ENCODE data around the gene ZNF761. TPM values are rescaled to one million over a fixed set of nuclear protein-coding genes. Genes with fewer than 3 reads are reported as not detected.
A peak's percentile ranks its signal among the peaks of the same experiment; 100 is the strongest.

ZNF761 gene
- 10 to 100 TPM in 2 of 4 donors, 1 to 10 TPM in 2; 6.4 to 16.1 (median 9.6) TPM for total RNA-seq

GRCh38 chr19:53431399-53432087 lies at the start of gene ZNF761:
ZNF761 (plus strand) TSS chr19:53431984; CDS start chr19:53447269, 15,285 bp downstream.
- peak; percentile 97 to 98 for DNase-seq (ENCODE audit: low spot score in 2 of 2)
- Histone ChIP-seq H3K9me3 (no peaks in the 10 kb centered on the region), H3K4me1 (peaks cover 8% of the 10 kb centered on the region), H3K27me3 (no peaks in the 10 kb centered on the region), H3K4me3 (peak within 1 kb of the TSS; percentile 76), H3K27ac (peak within 1 kb of the TSS; percentile 83), H3K36me3 (peaks cover 3% of the 10 kb centered on the region)
- TF ChIP-seq POLR2A (IDR thresholded peaks at IDR 0.05) (peak in 1 of 2 donors; percentile 65), CTCF (IDR thresholded peaks at IDR 0.05) (peak in 1 of 2 donors; percentile 35), POLR2AphosphoS5 (IDR thresholded peaks at IDR 0.05) (no peak)
- 2% methylated on average over 19 of the region's 46 CpGs for WGBS

- Histone ChIP-seq H3K4me3 (no peak overlapping the region), H3K36me3 (peaks cover 18% of the 10 kb centered on the region), H3K27me3 (no peaks in the 10 kb centered on the region), H3K9me3 (peaks cover 20% of the 10 kb centered on the region), H3K27ac (no peak overlapping the region), H3K4me1 (no peaks in the 10 kb centered on the region)
- no peak for TF ChIP-seq CTCF (IDR thresholded peaks at IDR 0.05)
- no peak for TF ChIP-seq POLR2AphosphoS5 (IDR thresholded peaks at IDR 0.05)
- TF ChIP-seq POLR2A (IDR thresholded peaks at IDR 0.05), result no peak
- no peak for TF ChIP-seq EP300 (IDR thresholded peaks at IDR 0.05)
- DNase-seq (ENCODE audit: low spot score in 2 of 2), result no peak
- 53% methylated on average over 3 of the region's 3 CpGs for WGBS
Measured at GRCh38 chr19:53388168-53388567, 43.6 kb upstream of the ZNF761 start.

- H3K36me3 ChIP-seq, result peaks cover 17% of the 10 kb centered on the region
- peaks cover 20% of the 10 kb centered on the region for H3K9me3 ChIP-seq
- no peak overlapping the region for H3K27ac ChIP-seq
- no peak for TF ChIP-seq EP300 (IDR thresholded peaks at IDR 0.05)
- TF ChIP-seq CTCF (IDR thresholded peaks at IDR 0.05), result no peak
- no peak for TF ChIP-seq POLR2AphosphoS5 (IDR thresholded peaks at IDR 0.05)
- no peak for TF ChIP-seq POLR2A (IDR thresholded peaks at IDR 0.05)
- peaks cover under 1% of the 10 kb centered on the region for H3K4me1 ChIP-seq
- no peak overlapping the region for H3K4me3 ChIP-seq
- 91% methylated on average over 5 of the region's 5 CpGs for WGBS
- no peak for DNase-seq (ENCODE audit: low spot score in 2 of 2)
- no peaks in the 10 kb centered on the region for H3K27me3 ChIP-seq
Measured at GRCh38 chr19:53388904-53389303, 42.9 kb upstream of the ZNF761 start.

- Histone ChIP-seq H3K27ac (no peak overlapping the region), H3K36me3 (peaks cover 15% of the 10 kb centered on the region), H3K27me3 (no peaks in the 10 kb centered on the region), H3K4me1 (peaks cover 7% of the 10 kb centered on the region), H3K4me3 (no peak overlapping the region), H3K9me3 (peaks cover 16% of the 10 kb centered on the region)
- 61% methylated on average over 8 of the region's 8 CpGs for WGBS
- DNase-seq (ENCODE audit: low spot score in 2 of 2), result no peak
- TF ChIP-seq CTCF (IDR thresholded peaks at IDR 0.05) (no peak), POLR2AphosphoS5 (IDR thresholded peaks at IDR 0.05) (no peak), POLR2A (IDR thresholded peaks at IDR 0.05) (no peak), EP300 (IDR thresholded peaks at IDR 0.05) (no peak)
Measured at GRCh38 chr19:53389571-53389970, 42.2 kb upstream of the ZNF761 start.

- DNase-seq (ENCODE audit: low spot score in 2 of 2), result no peak
- H3K4me3 ChIP-seq, result no peak overlapping the region
- peaks cover 14% of the 10 kb centered on the region for H3K9me3 ChIP-seq
- H3K27ac ChIP-seq, result no peak overlapping the region
- no peak for TF ChIP-seq EP300 (IDR thresholded peaks at IDR 0.05)
- no peak for TF ChIP-seq POLR2A (IDR thresholded peaks at IDR 0.05)
- TF ChIP-seq CTCF (IDR thresholded peaks at IDR 0.05), result no peak
- TF ChIP-seq POLR2AphosphoS5 (IDR thresholded peaks at IDR 0.05), result no peak
- peaks cover 9% of the 10 kb centered on the region for H3K4me1 ChIP-seq
- H3K36me3 ChIP-seq, result peaks cover 12% of the 10 kb centered on the region
- 21% methylated on average over 20 of the region's 22 CpGs for WGBS
- H3K27me3 ChIP-seq, result no peaks in the 10 kb centered on the region
Measured at GRCh38 chr19:53389978-53390377, 41.8 kb upstream of the ZNF761 start.
